Hindlimb muscle (tissue), 1 donor: ENCODE measurements around the gene SPAG9. TPM values are rescaled to one million over a fixed set of nuclear protein-coding genes. Genes with fewer than 3 reads are reported as not detected.

ENCODE experiments used
- DNase-seq: peaks from one replicate; pipeline ENCODE4 v3.0.0-alpha.2; 2013
- polyA plus RNA-seq: library from polyadenylated mRNA; unstranded; fragments of 120-200 nt; gene quantifications from one replicate; pipeline ENCODE4 v1.2.1, GENCODE V29; 2013; ENCODE audit not compliant: insufficient read length

Gene SPAG9, protein sequence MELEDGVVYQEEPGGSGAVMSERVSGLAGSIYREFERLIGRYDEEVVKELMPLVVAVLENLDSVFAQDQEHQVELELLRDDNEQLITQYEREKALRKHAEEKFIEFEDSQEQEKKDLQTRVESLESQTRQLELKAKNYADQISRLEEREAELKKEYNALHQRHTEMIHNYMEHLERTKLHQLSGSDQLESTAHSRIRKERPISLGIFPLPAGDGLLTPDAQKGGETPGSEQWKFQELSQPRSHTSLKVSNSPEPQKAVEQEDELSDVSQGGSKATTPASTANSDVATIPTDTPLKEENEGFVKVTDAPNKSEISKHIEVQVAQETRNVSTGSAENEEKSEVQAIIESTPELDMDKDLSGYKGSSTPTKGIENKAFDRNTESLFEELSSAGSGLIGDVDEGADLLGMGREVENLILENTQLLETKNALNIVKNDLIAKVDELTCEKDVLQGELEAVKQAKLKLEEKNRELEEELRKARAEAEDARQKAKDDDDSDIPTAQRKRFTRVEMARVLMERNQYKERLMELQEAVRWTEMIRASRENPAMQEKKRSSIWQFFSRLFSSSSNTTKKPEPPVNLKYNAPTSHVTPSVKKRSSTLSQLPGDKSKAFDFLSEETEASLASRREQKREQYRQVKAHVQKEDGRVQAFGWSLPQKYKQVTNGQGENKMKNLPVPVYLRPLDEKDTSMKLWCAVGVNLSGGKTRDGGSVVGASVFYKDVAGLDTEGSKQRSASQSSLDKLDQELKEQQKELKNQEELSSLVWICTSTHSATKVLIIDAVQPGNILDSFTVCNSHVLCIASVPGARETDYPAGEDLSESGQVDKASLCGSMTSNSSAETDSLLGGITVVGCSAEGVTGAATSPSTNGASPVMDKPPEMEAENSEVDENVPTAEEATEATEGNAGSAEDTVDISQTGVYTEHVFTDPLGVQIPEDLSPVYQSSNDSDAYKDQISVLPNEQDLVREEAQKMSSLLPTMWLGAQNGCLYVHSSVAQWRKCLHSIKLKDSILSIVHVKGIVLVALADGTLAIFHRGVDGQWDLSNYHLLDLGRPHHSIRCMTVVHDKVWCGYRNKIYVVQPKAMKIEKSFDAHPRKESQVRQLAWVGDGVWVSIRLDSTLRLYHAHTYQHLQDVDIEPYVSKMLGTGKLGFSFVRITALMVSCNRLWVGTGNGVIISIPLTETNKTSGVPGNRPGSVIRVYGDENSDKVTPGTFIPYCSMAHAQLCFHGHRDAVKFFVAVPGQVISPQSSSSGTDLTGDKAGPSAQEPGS (N-terminal part only)
- 62.5 TPM for polyA plus RNA-seq

DNA sequence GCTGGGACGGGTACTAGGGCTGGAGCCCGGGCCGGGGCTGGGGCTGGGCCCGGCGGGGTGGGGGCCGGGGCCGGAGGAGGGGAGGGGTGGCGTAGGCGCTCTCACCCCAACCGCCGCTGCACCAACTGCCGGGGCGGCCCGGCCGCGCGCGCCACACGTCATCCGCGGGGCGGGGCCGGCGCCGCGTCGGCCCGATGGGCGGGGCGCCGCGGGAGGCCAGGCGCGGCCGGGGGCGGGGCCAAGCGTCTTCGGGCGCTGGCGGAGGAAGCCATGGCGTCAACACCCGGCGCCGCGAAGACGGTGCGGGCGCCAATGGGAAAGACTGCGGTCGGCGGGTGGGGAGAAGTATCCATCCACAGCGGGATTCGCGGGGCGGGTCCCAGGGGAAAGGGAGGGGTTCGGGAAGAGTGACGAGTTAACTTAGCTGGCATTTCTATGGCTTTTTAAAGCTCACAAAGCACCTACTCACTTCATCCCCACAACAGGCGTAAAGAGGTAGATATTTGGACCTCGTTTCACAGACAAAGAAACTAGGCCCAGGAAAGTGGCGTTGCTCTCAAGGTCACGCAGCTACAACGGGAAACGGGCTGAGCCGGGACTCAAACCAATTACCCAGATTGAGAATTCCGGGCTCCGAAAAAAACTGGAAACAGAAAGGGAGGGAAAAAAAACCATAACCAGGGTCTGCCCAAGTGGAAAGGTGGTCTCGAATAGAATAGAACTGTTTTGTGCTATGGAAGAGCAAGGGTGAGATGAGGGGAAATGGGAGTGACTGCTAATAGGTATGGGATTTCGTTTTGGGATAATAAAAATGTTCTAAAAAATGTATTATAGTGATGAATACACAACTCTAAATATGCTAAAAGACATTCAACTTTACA is at the start of gene SPAG9:
Gene SPAG9, minus strand, starts transcription at position 130 of the 881 bp plus-strand sequence. CDS start 212 bp downstream, outside the sequence.
- DNase-seq = peak; percentile 97

DNA sequence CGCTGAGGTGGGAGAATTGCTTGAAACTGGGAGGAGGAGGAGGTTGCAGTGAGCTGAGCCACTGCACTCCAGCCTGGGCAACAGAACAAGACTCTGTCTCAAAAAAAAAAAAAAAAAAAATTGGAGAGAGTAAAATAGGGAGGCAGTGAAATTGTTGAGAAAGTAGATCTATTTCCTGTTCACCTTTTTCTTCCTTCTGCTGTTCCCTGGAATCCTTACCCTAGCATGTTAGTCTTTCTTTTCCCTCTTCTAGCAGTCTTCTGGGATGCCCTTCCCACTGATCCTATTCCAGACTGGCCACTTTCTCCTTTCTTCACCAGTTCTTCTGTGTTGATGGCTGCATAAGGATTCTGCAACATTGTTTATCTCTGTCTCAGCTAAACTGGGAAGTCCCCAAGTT is 48.7 kb upstream of the SPAG9 start:
- no peak for DNase-seq

DNA sequence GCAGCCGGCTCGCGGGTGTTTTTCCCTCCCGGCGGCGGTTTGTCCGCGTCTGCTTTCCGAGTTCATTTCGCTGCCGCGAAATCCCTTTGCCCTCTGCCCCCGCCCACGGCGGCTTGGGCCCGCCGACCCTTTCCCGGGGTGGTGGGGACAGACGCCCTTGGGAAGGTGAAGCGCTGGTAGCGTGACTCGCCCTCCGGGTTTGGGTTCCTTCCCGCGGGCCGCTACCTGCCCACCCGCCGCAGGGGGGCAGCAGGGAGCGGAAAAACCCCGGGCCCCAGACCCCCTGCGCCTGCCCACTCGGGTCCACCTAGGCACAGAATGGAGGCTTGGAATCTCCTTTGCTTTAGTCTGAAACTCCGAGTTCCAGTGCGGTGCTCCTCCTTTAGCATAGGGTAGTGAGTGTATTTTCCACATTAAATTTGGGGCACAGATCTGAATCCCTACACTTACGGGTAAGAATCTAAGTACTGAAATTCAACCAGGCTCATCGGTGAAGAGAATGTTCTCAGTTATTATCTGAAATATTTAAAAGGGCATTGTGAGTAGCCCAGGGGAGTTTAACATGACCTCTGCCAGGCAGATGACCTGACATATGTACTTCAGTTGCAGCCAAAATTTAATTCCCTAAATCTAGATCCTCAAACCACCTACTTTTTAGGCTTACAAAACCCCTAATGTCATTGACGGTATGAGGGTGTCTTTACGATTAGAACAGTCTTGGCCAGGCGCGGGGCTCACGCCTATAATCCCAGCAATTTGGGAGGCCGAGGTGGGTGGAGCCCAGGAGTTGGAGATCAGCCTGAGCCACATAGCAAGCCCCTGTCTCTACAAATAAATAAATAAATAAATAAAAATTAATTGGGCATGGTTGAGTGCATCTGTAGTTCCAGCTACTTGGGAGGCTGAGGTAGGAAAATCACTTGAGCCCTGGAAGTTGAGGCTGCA is 46.6 kb upstream of the SPAG9 start:
- peak; percentile 38 for DNase-seq

DNA sequence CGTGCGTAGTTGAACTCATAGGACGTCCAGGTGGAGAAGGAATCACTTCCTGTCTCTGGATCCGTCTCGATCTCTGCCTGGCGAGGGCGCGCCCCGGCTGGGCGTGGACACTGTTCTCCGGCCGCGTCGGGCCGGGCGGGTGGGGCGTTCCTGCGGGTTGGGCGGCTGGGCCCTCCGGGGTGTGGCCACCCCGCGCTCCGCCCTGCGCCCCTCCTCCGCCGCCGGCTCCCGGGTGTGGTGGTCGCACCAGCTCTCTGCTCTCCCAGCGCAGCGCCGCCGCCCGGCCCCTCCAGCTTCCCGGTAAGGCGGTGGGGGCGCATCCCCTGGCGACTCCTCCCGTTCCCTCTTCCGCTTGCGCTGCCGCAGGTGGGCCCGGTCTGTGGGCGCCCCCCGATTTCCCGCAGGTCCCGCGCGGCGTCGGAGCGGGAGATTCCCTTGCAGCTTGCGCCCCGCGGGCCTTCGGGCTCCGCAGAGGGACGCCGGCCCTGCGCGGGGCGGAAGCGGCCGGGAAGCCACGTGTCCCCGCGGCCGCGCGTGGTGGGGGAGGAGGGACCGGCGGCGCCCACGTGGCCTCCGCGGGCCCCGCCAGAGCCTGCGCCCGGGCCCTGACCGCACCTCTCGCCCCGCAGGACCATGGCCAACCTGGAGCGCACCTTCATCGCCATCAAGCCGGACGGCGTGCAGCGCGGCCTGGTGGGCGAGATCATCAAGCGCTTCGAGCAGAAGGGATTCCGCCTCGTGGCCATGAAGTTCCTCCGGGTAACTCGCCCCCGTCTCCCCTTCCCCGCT is 45.7 kb upstream of the SPAG9 start, which contains the start of gene NME2:
Gene NME2, plus strand, starts transcription at position 214 of the 789 bp plus-strand sequence. Its CDS starts 420 bp downstream, at position 634.
- peak; percentile 88 for DNase-seq

DNA sequence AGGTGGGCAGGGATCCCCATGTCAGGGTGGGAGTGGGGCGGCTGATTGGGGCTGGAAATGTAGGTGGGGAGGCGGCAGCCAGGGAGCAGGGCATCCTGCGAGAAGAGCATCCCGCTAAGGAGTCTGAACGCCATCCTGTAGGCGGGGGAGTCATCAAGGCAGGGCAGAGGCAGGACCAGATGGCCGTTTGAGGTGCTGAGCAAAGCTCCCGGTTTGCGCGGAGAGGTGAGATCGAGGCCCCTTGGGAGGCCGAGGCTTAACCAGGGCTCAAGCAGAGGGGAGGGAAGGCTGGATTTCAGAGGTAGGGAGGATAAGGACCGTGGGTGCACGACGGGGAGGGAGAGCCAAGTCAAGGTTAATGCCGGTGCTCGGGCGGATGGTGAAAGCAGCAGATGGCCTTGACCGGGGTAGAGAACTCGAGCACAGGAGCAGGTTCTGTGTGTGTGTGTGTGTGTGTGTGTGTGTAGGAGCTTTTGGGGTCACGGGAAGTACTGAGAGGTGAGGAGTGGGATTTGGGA is 45.1 kb upstream of the SPAG9 start:
- no peak for DNase-seq

DNA sequence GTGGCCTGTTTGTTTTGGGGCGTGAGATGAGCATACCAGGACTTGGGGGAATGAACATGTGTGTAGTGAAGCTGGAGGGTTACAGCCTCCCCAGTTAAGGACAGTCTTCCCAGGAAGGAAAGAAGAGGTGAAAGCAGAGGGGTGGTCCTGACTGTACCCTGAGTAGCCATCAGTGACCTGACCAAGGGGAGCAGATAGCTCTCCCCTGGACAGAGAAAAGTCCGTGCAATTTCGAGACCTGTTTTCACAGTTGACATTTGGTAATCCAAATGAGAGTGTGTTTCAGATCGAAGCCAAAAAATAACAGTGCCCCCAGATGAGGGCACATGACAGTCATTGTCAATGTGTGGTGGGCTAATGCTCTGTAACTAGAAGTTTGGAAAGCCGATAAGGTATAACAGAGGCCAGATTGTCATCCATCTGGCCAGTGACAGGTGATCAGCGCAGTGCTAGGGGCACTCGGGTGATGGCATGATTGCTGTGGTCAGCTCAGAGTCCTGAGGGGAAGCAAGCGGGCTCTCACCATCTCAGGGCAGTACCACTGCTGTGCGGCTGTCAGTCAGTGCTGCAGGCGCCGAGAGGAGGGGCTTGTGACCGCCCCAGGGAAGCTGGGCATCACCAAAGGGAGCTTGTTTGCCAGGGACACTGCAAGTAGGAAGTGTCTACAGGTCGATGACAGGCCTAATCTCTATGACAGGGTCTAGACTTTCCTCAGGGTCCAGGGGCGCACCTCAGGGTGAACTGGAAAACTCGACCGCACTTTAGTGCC is 44.4 kb upstream of the SPAG9 start:
- DNase-seq = no peak

DNA sequence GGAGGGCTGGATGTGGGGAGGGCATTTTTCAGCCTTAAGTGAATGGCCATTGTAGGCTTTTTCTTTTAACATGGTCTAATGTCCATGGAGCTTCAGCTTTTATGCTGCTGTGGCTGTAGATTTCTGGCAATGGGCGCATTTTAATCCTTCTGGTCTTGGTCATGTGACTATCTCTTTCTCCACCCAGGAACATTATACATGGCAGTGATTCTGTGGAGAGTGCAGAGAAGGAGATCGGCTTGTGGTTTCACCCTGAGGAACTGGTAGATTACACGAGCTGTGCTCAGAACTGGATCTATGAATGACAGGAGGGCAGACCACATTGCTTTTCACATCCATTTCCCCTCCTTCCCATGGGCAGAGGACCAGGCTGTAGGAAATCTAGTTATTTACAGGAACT is 40.9 kb upstream of the SPAG9 start:
- DNase-seq = no peak

DNA sequence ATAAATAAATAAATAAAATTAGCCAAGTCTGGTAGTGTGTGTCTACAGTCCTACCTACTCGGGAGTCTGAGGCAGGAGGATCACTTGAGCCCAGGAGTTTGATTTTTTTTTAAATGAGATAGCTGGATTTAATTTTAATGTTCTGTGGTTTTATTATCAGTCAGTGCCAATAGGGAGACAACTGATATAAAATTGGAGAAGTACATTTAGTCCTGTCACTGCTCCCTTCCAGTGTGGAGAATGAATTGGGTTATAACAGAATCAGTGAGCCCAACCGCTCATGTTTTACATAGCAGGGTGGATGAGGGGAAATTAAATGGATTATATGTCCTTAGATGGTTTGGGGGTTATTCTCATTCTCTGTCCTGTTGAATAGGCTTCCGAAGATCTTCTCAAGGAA is 38.9 kb upstream of the SPAG9 start:
- DNase-seq = no peak

DNA sequence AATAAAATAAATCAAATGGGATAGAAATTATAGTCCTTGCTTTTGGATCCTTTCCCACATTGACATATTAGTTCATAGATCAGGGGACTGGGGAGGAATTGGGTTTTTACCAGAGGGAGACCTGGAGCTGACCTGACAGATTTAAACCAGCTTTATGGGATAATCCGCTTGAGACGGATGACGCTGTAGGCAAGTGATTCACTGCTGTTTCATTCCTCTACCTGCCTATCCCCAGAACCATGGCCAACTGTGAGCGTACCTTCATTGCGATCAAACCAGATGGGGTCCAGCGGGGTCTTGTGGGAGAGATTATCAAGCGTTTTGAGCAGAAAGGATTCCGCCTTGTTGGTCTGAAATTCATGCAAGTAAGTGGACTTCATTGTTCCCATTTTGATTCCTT is 34.7 kb upstream of the SPAG9 start:
- no peak for DNase-seq

DNA sequence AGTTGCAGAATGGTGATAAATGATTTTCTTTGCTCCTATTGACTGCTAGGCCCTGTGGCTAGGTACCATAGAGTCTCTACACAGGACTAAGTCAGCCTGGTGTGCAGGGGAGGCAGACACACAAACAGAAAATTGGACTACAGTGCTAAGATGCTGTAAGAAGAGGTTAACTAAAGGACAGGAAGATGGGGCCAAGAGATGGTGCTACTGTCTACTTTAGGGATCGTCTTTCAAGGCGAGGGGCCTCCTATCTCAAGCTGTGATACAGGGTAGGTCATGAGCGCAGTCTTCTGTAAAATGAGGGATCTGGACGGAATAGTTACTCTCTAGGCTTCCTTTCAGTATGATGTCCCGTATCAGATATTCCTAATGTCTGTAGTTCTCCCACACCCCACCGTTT is 33.5 kb upstream of the SPAG9 start:
- no peak for DNase-seq

DNA sequence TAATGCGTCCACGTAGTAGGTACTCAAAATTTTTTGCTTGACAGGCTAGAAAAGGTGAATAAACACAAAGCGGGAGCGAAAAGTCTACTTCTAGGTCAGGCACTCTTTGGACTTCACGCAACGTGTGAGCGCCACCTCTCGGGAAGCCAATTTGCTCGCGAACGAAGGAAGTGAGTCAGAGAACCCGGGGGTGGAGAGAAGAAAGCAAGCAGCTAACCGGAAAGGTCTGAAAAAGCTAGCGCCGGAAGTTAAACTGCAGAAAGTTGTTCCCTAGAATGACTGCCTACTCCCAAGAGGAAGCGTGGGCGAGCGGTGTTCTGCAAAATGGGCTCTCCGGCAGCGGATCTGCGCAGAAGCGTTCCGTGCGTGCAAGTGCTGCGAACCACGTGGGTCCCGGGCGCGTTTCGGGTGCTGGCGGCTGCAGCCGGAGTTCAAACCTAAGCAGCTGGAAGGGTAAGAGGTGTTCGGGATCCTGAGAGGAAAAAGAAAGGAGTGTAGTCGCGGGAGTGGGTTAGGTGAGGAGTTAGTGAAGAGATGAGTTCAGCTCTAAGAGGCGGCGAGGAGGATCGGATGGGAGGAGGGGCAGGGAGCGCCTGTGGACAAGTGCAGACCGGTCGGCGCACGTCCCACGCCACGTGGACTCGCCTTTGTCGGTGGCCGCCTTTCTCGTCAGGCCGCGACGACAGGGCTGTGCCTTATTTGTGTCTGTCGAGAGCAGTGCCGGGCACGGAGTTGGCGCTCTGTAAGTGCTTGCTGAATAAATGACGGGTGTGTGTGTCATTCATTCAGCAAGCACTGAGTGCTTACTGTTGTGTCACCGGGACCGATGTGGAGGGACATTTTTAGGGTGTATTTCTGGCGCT is 32.8 kb upstream of the SPAG9 start, which contains the start of gene NME1:
Gene NME1, plus strand, starts transcription at position 350 of the 863 bp plus-strand sequence. CDS start 2,096 bp downstream, outside the sequence.
- DNase-seq = peak; percentile 97

DNA sequence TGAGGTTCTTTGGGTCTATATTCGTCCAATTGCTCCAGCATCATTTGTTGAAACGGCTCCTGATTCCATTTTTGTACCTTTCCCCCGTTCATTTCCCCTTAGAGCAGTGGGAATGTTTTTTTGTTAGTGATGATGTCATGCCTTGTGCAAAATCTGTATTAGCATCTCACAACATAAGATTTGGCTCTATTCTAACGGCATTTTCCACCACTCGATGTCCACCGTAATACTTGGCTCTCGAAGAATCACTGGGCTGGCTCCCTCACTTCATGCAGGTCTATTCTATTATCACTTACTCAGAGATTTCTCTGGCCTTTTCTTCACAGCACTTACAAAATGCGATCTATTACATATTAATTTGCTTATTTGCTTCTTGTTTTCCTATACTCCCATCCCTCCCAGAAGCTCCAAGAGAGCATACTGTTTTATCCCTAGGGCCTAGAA is 32.1 kb upstream of the SPAG9 start:
- DNase-seq = peak; percentile 61

DNA sequence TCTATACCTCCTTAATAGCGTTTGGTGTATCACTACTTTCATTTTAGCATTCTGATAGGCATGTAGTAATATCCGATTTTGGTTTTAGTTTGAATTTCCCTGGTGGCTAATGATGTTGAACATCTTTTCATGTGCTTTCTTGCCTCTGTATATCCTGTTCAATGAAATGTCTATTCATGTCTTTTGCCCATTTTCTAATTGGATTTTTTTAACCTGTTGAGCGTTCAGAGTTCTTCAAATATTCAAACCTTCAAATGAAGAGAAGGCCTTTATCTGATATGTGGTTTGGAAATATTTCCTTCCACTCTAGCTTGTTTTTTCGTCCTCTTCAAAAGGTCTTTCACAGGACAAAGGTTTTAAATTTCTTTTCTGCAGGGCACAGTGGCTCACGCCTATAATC is 30.3 kb upstream of the SPAG9 start:
- no peak for DNase-seq

DNA sequence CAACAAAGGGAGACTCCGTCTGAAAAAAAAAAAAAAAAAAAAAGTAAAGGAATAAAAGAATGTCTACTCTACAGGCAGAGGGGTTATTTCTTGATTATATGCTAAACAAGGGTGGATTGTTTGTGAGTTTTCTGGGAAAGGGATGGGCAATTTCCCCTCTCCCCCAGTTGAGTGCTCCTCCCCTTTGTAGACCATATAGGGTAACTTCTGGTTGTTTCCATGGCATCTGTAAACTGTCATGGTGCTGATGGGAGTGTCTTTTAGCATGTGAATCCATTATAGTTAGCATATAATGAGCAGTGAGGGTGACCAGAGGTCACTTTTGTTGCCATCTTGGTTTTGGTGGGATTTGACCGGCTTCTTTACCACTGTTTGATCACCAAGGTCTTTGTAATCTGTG is 28.5 kb upstream of the SPAG9 start:
- DNase-seq = no peak

DNA sequence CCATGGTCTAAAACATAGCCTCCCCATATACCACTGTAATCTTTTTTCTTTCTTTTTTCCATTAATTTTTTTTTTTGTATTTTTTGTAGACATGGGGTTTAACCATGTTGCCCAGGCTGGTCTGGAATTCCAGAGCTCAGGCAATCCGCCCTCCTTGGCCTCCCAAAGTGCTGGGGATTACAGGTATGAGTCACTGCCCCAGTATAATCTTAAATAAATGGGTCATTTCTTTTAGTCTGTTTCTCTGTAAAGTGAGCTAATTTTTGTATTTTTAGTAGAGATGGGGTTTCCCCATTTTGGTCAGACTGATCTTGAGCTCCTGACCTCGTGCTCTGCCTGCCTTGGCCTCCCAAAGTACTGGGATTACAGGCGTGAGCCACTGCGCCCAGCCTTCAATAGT is 27.0 kb upstream of the SPAG9 start:
- no peak for DNase-seq

DNA sequence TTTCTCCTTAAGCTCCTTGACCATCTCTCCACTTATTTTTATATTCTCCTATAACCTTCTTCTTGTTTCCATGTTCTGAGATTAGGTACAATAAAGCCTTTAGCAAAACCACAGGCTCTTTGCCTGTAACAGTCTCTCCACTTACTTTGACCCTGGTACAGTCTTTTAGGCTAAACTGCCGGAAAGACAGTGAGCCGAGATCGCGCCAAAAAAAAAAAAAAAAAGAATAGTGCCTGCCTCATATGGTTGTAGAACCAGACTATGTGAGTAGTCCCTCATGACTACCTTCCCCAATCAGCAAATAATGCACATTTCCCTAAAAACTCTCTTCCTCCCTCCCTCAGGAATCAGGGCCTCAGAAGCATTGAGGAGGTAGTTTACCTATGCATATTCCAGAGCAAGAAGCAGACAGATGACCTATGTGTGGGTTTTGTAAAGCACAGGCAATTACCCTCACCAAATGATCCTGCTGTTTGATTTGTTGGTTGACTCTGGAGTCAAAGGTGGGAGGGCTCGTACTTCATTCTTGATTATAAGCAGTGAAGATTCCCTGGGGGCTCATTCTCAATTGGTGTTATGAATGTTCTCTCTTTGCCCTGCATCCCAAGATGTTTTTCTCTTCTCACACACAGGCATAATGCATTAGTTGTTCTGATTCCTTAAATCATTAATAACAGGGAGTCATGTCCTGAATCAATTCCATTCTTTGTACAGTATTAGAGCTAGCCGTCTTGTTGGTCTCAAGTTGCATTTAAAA is 23.8 kb upstream of the SPAG9 start:
- no peak for DNase-seq
